ENCODE results near the gene CSK. TPM values are rescaled to one million over a fixed set of nuclear protein-coding genes. Genes with fewer than 3 reads are reported as not detected.

CSK gene
- total RNA-seq, 1 donor from 2014 or later = 65.6 TPM

DNA sequence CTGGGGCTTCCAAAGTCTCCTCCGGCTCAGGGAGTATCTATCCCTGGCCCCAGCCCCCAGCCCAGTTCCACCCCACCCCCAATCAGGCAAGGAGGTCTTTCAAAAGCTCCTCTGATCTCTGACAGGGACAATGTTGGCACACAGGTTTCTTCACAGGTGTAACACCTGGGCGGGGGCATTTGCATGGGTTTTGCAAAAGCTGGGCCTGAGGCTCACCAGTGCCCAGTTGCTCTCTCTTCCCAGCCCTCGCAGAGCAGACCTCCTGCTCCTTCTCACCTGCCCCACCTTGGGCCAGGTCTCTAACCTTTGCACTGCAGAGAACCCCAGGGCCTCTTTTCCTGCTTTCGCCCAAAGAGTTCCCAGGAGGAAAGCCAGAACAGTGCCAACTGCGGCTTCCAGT lies 8.6 kb upstream of the CSK start:
- no peak overlapping the region for H3K4me3 ChIP-seq
- intact Hi-C loops (cut with DNase I) = loop anchor here (10.0 kb wide), 1 partner anchor 171 kb away; no protein-coding TSS in a partner anchor
- no peak for ATAC-seq
- TF ChIP-seq, protein P1, sequence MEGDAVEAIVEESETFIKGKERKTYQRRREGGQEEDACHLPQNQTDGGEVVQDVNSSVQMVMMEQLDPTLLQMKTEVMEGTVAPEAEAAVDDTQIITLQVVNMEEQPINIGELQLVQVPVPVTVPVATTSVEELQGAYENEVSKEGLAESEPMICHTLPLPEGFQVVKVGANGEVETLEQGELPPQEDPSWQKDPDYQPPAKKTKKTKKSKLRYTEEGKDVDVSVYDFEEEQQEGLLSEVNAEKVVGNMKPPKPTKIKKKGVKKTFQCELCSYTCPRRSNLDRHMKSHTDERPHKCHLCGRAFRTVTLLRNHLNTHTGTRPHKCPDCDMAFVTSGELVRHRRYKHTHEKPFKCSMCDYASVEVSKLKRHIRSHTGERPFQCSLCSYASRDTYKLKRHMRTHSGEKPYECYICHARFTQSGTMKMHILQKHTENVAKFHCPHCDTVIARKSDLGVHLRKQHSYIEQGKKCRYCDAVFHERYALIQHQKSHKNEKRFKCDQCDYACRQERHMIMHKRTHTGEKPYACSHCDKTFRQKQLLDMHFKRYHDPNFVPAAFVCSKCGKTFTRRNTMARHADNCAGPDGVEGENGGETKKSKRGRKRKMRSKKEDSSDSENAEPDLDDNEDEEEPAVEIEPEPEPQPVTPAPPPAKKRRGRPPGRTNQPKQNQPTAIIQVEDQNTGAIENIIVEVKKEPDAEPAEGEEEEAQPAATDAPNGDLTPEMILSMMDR (IDR thresholded peaks at IDR 0.05) = no peak
- no peaks in the 10 kb centered on the region for H3K27me3 ChIP-seq
- DNase-seq = no peak
- no peaks in the 10 kb centered on the region for H3K9me3 ChIP-seq
- H3K4me1 ChIP-seq = peaks cover 26% of the 10 kb centered on the region
- H3K27ac ChIP-seq = no peak overlapping the region
- no peaks in the 10 kb centered on the region for H3K36me3 ChIP-seq

DNA sequence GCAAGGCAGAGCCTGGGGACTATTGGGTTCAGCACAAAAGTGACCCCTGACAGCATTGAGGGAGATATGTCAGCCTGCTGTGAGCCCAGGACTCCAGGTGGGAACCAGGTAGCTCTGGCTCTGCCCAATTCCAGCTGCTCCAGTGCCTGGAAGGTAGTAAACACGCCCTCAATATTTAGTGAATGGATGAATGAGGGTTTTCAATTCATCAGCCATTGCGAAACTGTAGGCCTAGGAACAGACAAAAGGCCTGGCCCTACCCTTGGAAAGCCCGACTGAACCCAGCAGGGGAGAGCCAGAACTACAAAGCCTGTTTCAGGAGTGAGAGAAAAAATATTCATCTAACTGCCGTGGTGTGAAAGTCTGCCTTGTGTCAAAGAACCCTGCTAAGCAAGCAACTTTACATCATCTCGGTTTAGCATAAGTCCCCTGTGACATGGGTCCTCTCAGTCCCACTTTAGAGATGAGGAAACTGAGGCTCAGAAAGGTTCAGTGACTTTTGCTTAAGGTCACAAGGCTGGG lies 8.1 kb upstream of the CSK start:
- DNase-seq (no peak), ATAC-seq (no peak)
- Histone ChIP-seq H3K4me3 (no peak overlapping the region), H3K36me3 (no peaks in the 10 kb centered on the region), H3K27ac (no peak overlapping the region), H3K27me3 (no peaks in the 10 kb centered on the region), H3K9me3 (no peaks in the 10 kb centered on the region), H3K4me1 (peaks cover 24% of the 10 kb centered on the region)
- TF ChIP-seq, protein P1 (IDR thresholded peaks at IDR 0.05) = no peak
- intact Hi-C loops (cut with DNase I) = loop anchor here (10.0 kb wide), 1 partner anchor 171 kb away; no protein-coding TSS in a partner anchor

DNA sequence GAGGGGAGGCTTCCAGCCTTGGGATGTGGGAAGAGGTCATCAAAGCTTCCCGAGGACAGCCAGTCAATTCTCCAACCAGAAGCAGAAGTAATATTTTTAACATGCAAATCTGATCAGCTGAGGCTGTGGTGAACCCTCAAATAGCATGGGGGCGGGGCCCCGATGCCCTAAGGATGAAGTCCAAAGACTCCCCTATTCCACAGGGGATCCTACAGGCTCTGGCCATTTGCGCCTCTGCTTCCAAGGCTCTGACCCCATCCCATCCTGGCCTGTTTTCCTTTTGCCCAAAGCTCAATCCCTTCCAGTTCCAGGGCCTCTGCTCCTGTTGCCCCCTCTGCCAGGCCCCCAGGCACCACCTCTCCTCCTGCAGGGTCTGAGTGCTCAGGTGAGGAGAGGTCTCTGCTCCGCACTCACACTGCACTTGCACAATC lies 6.7 kb upstream of the CSK start:
- no peaks in the 10 kb centered on the region for H3K9me3 ChIP-seq
- ATAC-seq (no peak), DNase-seq (no peak)
- no peaks in the 10 kb centered on the region for H3K27me3 ChIP-seq
- H3K27ac ChIP-seq = no peak overlapping the region
- H3K36me3 ChIP-seq = no peaks in the 10 kb centered on the region
- H3K4me1 ChIP-seq = peaks cover 27% of the 10 kb centered on the region
- intact Hi-C loops (cut with DNase I) = loop anchor here (10.0 kb wide), 1 partner anchor 170 kb away; no protein-coding TSS in a partner anchor
- no peak overlapping the region for H3K4me3 ChIP-seq
- TF ChIP-seq, protein P1 (IDR thresholded peaks at IDR 0.05) = no peak

DNA sequence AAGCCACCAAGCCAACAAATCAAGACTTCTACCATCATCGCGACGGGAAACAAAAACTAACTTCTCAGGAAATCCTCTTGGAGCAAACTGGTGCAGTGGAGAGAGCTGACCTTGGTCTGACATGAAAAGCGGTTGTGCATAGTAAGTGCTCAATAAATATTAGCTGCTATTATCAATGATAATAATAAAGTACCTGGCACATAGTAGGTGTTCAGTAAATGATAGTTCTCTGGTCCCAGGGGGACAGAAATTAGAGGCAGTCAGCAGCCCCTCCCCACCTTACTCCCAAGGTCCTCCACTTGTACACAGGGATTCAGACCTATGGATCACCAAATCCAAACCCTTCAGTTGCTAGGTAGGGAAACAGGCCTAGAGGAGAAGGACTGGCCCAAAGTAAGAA lies 6.0 kb upstream of the CSK start:
- no peak overlapping the region for H3K27ac ChIP-seq
- intact Hi-C loops (cut with DNase I) = loop anchor here (10.0 kb wide), 1 partner anchor 169 kb away; no protein-coding TSS in a partner anchor
- H3K9me3 ChIP-seq = no peaks in the 10 kb centered on the region
- no peak overlapping the region for H3K4me3 ChIP-seq
- peaks cover 32% of the 10 kb centered on the region for H3K4me1 ChIP-seq
- DNase-seq (no peak), ATAC-seq (no peak)
- TF ChIP-seq, protein P1 (IDR thresholded peaks at IDR 0.05) = no peak
- H3K36me3 ChIP-seq = no peaks in the 10 kb centered on the region
- no peaks in the 10 kb centered on the region for H3K27me3 ChIP-seq

DNA sequence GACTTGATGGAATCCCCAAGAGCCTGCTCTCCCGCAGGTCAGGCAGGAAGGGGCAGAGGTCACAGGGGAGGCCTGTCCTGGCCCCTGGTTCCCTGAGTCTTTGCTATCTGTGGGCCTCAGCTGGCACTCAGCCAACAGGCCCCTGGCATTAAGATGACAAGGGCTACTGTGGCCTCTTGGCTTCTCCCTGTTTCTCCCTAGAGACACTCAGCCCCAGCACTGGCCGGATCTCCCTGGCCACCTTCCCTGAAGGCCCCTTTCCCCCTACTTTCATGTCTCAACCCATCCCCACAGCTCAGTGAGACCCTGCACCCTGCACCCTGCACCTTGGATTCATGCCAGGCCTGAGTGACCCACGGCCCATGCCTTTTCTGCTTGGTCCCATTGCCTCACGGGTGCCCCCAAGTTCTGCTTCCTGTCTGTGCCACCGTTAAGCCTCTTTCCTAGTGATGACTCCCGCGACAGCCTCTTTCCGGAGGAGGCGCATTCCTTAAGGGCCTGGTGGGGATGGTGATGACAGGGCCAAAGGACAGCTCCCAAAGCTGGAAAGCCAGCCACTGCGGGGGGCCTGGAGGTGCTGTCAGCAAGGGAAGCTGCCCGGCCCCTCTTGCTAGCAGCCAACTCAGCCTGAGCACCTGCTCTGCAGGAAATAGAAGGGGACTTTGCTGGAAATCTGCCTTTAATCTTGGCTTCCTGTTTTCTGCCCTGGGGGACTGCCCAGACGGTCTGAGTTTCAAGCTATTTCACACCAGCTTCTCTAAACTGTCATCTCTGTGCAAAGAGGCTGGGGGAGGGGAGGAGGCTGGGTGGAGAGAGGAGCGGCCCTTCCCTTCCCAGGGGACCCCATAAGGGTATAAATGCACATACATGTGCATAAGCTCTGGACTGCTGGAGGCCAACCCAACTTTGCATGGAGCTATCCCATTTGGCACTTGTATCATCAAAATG lies 4.8 kb upstream of the CSK start:
- peak; percentile 39 for ATAC-seq
- peak; percentile 66 for DNase-seq
- intact Hi-C loops (cut with DNase I) = loop anchor here (10.0 kb wide), 1 partner anchor 168 kb away; no protein-coding TSS in a partner anchor
- no peak overlapping the region for H3K4me3 ChIP-seq
- no peaks in the 10 kb centered on the region for H3K9me3 ChIP-seq
- no peaks in the 10 kb centered on the region for H3K36me3 ChIP-seq
- peak overlapping the region; percentile 64 for H3K27ac ChIP-seq
- peaks cover 34% of the 10 kb centered on the region for H3K4me1 ChIP-seq
- H3K27me3 ChIP-seq = no peaks in the 10 kb centered on the region
- TF ChIP-seq, protein P1 (IDR thresholded peaks at IDR 0.05) = no peak
